Fibroblast of lung (primary cell): ENCODE measurements around the gene FKBP1A. TPM values are rescaled to one million over a fixed set of nuclear protein-coding genes. Genes with fewer than 3 reads are reported as not detected.

Experiments used
- DNase-seq, 2 donors: peaks; one replicate each; pipeline versions ENCODE4 v3.0.0 to v3.0.0-alpha.2; 2010; ENCODE audit warnings: low read depth in 2 of 2
- H2AFZ ChIP-seq: 2 replicates; pipeline ENCODE4 v1.5.1; 2012; ENCODE audit warnings: low read length, control low read depth, inconsistent platforms
- H3K27ac ChIP-seq: 2 replicates; pipeline ENCODE4 v1.5.1; 2011; ENCODE audit warnings: low read length, control low read depth; ENCODE audit not compliant: insufficient read depth
- H3K27me3 ChIP-seq: 2 replicates; pipeline ENCODE4 v1.5.1; 2011; ENCODE audit warnings: mild to moderate bottlenecking, low read length; ENCODE audit not compliant: control insufficient read depth, insufficient read depth
- H3K36me3 ChIP-seq: 2 replicates; pipeline ENCODE4 v1.5.1; 2011; ENCODE audit warnings: low read length; ENCODE audit not compliant: control insufficient read depth, insufficient read depth
- H3K4me1 ChIP-seq: 2 replicates; pipeline ENCODE4 v1.5.1; 2011; ENCODE audit warnings: low read length; ENCODE audit not compliant: control insufficient read depth, insufficient read depth; ENCODE audit errors: extremely low read depth
- H3K4me2 ChIP-seq: 2 replicates; pipeline ENCODE4 v1.5.1; 2011; ENCODE audit warnings: low read length, control low read depth; ENCODE audit not compliant: insufficient read depth; ENCODE audit errors: extremely low read depth
- H3K4me3 ChIP-seq, 4 experiments: fragments of 200-600 bp in 1 of 4; sonication (generic) in 1 of 4; replicated peaks in 1 of 4; 2 replicates each; pipeline ENCODE4 v1.5.1; 2011 to 2016; ENCODE audit warnings: low read length in 4 of 4, low read depth in 3 of 4, mild to moderate bottlenecking in 3 of 4, control low read depth in 2 of 4, inconsistent platforms in 1 of 4, mixed read lengths in 1 of 4; ENCODE audit not compliant: insufficient read depth in 1 of 4; ENCODE audit errors: control extremely low read depth in 1 of 4
- H3K79me2 ChIP-seq: 2 replicates; pipeline ENCODE4 v1.5.1; 2012; ENCODE audit warnings: mild to moderate bottlenecking, low read length, inconsistent platforms; ENCODE audit not compliant: control insufficient read depth, insufficient read depth
- H3K9ac ChIP-seq: 2 replicates; pipeline ENCODE4 v1.5.1; 2011; ENCODE audit warnings: mild to moderate bottlenecking, low read length, control low read depth; ENCODE audit not compliant: insufficient read depth
- H3K9me3 ChIP-seq: 2 replicates; pipeline ENCODE4 v1.5.1; 2012; ENCODE audit warnings: low read depth, low read length; ENCODE audit not compliant: control insufficient read depth, insufficient read depth
- H4K20me1 ChIP-seq: 2 replicates; pipeline ENCODE4 v1.5.1; 2011; ENCODE audit warnings: low read length; ENCODE audit not compliant: control insufficient read depth, insufficient read depth; ENCODE audit errors: extremely low read depth
- EZH2 ChIP-seq: IDR thresholded peaks from 2 replicates; pipeline ENCODE4 v1.5.1; 2012; ENCODE audit warnings: low read length, control low read depth, mild to moderate bottlenecking; ENCODE audit errors: missing control alignments
- polyA plus RNA-seq, 2 donors: library from polyadenylated mRNA; depleted of rRNA in 1 of 2; stranded (reverse) in 1 of 2; unstranded in 1 of 2; fragments of >200 nt; gene quantifications; 2 replicates each; pipeline ENCODE4 v1.2.1, GENCODE V29; 2011 to 2012; ENCODE audit warnings: missing spikeins in 1 of 2
- total RNA-seq: library from RNA; depleted of rRNA; stranded (reverse); fragments of >200 nt; gene quantifications from 2 replicates; pipeline ENCODE4 v1.2.1, GENCODE V29; 2014
- TF ChIP-seq, protein P1 (sequence below), 2 donors: IDR thresholded peaks in 1 of 2; conservative IDR thresholded peaks in 1 of 2; 1 replicate in 1 of 2; 2 replicates in 1 of 2; pipeline ENCODE4 v1.5.1; 2011 to 2012; ENCODE audit warnings: low read length in 2 of 2, control low read depth in 1 of 2, inconsistent platforms in 1 of 2, low read depth in 1 of 2, mild to moderate bottlenecking in 1 of 2

FKBP1A gene
- total and polyA plus RNA-seq, 2 donors (not counting 1 experiment from before 2014, with no cell fraction given) = 120 to 440 TPM

DNA sequence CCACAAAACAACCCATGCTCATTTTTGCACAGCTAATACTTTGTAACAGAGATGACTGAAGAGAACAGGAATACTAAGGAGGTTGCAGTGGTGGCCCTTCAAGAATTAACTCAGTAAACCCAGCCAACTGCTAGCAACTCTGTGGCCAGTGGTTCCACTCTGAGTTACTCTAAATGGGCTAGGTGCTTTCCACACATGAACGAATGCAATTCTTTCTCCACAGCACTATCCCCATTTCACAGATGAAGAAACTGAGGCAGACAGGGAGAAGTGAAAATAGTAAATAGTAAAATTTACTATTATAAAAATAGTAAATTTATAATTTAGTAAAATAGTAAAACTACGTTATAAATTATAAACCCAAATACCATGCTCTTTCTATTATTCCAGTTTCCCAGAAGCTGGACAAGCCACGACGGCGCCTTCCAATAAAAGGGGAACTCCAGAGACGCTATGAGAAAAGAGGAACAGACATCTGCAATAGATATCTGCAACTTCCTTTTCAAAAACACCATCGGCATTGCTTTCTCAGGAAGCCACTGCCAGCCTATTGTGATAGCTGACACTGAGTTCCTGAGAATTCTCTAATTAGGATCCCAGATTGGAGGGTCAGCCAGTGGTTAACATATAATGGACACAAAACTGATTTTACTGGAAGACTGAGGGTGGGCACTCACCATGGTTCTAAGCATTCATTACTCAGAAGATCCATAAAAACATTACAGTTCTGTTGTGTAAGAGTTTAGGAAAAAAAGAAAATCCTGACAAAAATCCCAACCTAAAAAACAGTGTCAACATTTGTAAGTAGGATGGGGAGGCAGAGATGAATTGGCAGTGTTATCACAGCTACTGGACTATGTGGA is 16.2 kb downstream of the FKBP1A start:
- H2AFZ ChIP-seq = no peak overlapping the region
- no peak overlapping the region for H3K4me3 ChIP-seq
- no peak for DNase-seq
- H3K4me1 ChIP-seq = peaks cover 2% of the 10 kb centered on the region
- H3K27ac ChIP-seq = no peak overlapping the region
- TF ChIP-seq, protein P1, sequence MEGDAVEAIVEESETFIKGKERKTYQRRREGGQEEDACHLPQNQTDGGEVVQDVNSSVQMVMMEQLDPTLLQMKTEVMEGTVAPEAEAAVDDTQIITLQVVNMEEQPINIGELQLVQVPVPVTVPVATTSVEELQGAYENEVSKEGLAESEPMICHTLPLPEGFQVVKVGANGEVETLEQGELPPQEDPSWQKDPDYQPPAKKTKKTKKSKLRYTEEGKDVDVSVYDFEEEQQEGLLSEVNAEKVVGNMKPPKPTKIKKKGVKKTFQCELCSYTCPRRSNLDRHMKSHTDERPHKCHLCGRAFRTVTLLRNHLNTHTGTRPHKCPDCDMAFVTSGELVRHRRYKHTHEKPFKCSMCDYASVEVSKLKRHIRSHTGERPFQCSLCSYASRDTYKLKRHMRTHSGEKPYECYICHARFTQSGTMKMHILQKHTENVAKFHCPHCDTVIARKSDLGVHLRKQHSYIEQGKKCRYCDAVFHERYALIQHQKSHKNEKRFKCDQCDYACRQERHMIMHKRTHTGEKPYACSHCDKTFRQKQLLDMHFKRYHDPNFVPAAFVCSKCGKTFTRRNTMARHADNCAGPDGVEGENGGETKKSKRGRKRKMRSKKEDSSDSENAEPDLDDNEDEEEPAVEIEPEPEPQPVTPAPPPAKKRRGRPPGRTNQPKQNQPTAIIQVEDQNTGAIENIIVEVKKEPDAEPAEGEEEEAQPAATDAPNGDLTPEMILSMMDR (conservative IDR thresholded peaks at IDR 0.05 in 1 of 2, IDR thresholded peaks at IDR 0.05 in 1 of 2; ENCODE audit: low read depth in 1 of 2, low read length in 2 of 2) = no peak
- TF ChIP-seq EZH2 = no peak
- peaks cover 4% of the 10 kb centered on the region for H3K36me3 ChIP-seq
- no peak overlapping the region for H3K4me2 ChIP-seq
- H3K9me3 ChIP-seq = no peaks in the 10 kb centered on the region
- H3K9ac ChIP-seq = no peak overlapping the region
- peaks cover 74% of the 10 kb centered on the region for H3K79me2 ChIP-seq
- no peaks in the 10 kb centered on the region for H3K27me3 ChIP-seq
- H4K20me1 ChIP-seq = peaks cover 3% of the 10 kb centered on the region

DNA sequence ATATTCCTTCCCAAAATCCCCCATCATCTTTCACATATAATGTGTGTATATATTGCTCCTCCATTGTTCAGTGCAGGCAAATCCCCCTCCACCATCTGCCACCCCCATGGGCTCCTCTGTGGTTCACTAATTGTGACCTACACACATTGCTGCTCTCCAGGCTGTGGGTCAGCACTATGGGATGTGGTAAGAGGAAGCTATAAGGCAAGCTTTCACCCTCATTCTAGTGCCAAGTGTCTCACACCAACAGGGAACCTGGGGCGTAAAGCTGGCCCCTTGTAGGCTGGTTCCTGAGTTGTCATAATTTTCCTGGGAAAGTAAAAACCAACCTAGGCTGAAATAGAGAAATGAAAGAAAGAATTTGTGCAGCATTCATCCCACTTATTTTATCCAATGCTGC is 16.8 kb downstream of the FKBP1A start:
- H3K27me3 ChIP-seq = no peaks in the 10 kb centered on the region
- H3K36me3 ChIP-seq = peaks cover 4% of the 10 kb centered on the region
- H3K9me3 ChIP-seq = no peaks in the 10 kb centered on the region
- H3K27ac ChIP-seq = no peak overlapping the region
- H3K9ac ChIP-seq = no peak overlapping the region
- no peak overlapping the region for H2AFZ ChIP-seq
- no peaks in the 10 kb centered on the region for H4K20me1 ChIP-seq
- no peak overlapping the region for H3K4me2 ChIP-seq
- no peak for DNase-seq
- TF ChIP-seq EZH2 = no peak
- TF ChIP-seq, protein P1 (conservative IDR thresholded peaks at IDR 0.05 in 1 of 2, IDR thresholded peaks at IDR 0.05 in 1 of 2; ENCODE audit: low read depth in 1 of 2, low read length in 2 of 2) = no peak
- H3K4me3 ChIP-seq = no peak overlapping the region
- peaks cover 68% of the 10 kb centered on the region for H3K79me2 ChIP-seq
- peaks cover 3% of the 10 kb centered on the region for H3K4me1 ChIP-seq

DNA sequence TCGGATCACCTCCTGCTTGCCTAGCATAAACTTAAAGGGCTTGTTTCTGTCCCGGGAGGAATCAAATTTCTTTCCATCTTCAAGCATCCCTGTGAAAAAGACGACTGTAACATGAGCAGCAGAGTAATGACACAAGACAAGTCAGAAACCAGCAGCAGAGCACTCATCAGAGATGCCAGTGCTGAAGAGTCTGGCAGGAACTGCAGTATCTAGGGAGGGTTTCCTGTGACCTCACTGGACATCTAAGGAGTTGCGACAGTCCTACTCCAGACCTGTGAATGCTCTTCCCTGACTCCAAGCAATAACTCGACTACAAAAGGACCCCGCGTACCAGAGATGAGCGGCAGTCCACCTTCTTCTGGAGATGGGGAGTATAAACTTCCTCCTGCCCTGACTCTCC is 17.3 kb downstream of the FKBP1A start:
- Histone ChIP-seq H3K9me3 (no peaks in the 10 kb centered on the region), H3K27ac (no peak overlapping the region), H3K4me1 (peaks cover 6% of the 10 kb centered on the region), H3K4me3 (no peak overlapping the region), H3K4me2 (no peak overlapping the region), H3K36me3 (peaks cover 4% of the 10 kb centered on the region), H3K9ac (no peak overlapping the region), H3K27me3 (no peaks in the 10 kb centered on the region), H3K79me2 (peaks cover 63% of the 10 kb centered on the region), H2AFZ (no peak overlapping the region), H4K20me1 (no peaks in the 10 kb centered on the region)
- no peak for TF ChIP-seq EZH2
- peak; percentile 62 to 79 for DNase-seq
